Caco-2 (cell line): ENCODE data around the gene CCNB2. TPM values are rescaled to one million over a fixed set of nuclear protein-coding genes. Genes with fewer than 3 reads are reported as not detected.

Experiments used
- BruUV-seq: library from RNA; stranded (reverse); fragments of 400-500 nt; replicated peaks from 2 replicates; lab custom pipeline; 2021; lab: Mats Ljungman, UMichigan
- CTCF ChIA-PET: fragments of 300-600 bp; sonication (Branson Sonifier 250); formaldehyde crosslinking; loops from one replicate; lab custom pipeline; 2022; ENCODE audit warnings: antibody characterized with exemption; lab: Charles Lee
- POLR2A ChIA-PET: fragments of 300-600 bp; sonication (Branson Sonifier 250); formaldehyde crosslinking; loops from one replicate; lab custom pipeline; 2022; ENCODE audit warnings: antibody characterized with exemption; lab: Charles Lee
- DNase-seq, 2 experiments: peaks; one replicate each; pipeline versions ENCODE4 v3.0.0 to v3.0.0-alpha.2; 2020 to 2022
- H3K27me3 ChIP-seq: replicated peaks from 2 replicates; pipeline ENCODE4 v1.6.0; 2011; ENCODE audit warnings: low read length; ENCODE audit not compliant: control insufficient read depth, insufficient read depth
- H3K36me3 ChIP-seq: 2 replicates; pipeline ENCODE4 v1.5.1; 2011; ENCODE audit warnings: low read length; ENCODE audit not compliant: control insufficient read depth, insufficient read depth
- H3K4me1 ChIP-seq: fragments of 250-450 bp; sonication (Bioruptor Pico); 2 replicates; pipeline ENCODE4 v1.5.1; 2020; ENCODE audit warnings: mild to moderate bottlenecking
- H3K4me3 ChIP-seq: 2 replicates; pipeline ENCODE4 v1.5.1; 2011; ENCODE audit warnings: low read depth, mild to moderate bottlenecking, control low read depth, low read length
- H3K9me3 ChIP-seq: fragments of 250-450 bp; sonication (Bioruptor Pico); 2 replicates; pipeline ENCODE4 v1.5.1; 2020; ENCODE audit warnings: mild to moderate bottlenecking, moderate library complexity
- H3K27ac Mint-ChIP-seq: one replicate; pipeline ENCODE4 v1.8.0; 2022; ENCODE audit warnings: mixed read lengths; ENCODE audit not compliant: unreplicated experiment
- H3K27me3 Mint-ChIP-seq: one replicate; pipeline ENCODE4 v1.8.0; 2022; ENCODE audit warnings: mixed read lengths; ENCODE audit not compliant: insufficient read depth, unreplicated experiment
- H3K36me3 Mint-ChIP-seq: one replicate; pipeline ENCODE4 v1.8.0; 2022; ENCODE audit warnings: mild to moderate bottlenecking, mixed read lengths; ENCODE audit not compliant: insufficient read depth, unreplicated experiment
- H3K4me1 Mint-ChIP-seq: one replicate; pipeline ENCODE4 v1.8.0; 2022; ENCODE audit warnings: low read depth, mixed read lengths; ENCODE audit not compliant: unreplicated experiment
- H3K4me3 Mint-ChIP-seq: one replicate; pipeline ENCODE4 v1.8.0; 2022; ENCODE audit warnings: mild to moderate bottlenecking, moderate library complexity, mixed read lengths; ENCODE audit not compliant: unreplicated experiment
- H3K9me3 Mint-ChIP-seq: one replicate; pipeline ENCODE4 v1.8.0; 2022; ENCODE audit warnings: mixed read lengths; ENCODE audit not compliant: unreplicated experiment
- intact Hi-C: fragments of 100-400 bp; cut with micrococcal nuclease; formaldehyde crosslinking; loops from one replicate; pipeline ENCODE4 v1.10.0; 2022; ENCODE audit not compliant: unreplicated experiment
- microRNA-seq: library from miRNA; unstranded; fragments of <30 nt; microRNA quantifications from one replicate; pipeline ENCODE4 v1.2.0, GENCODE V29; 2022
- total RNA-seq: library from RNA; stranded (reverse); gene quantifications from 2 replicates; pipeline ENCODE4 v1.2.3, GENCODE V29; 2022
- TF ChIP-seq, protein P1 (sequence below), 2 experiments: fragments of 200-600 bp in 1 of 2; IDR thresholded peaks; 1 replicate in 1 of 2; 2 replicates in 1 of 2; pipeline versions ENCODE4 v1.5.1 to v1.8.0; 2011 to 2022; ENCODE audit warnings: antibody characterized with exemption in 1 of 2, control low read depth in 1 of 2, inconsistent platforms in 1 of 2, low read depth in 1 of 2, low read length in 1 of 2, mild to moderate bottlenecking in 1 of 2, moderate library complexity in 1 of 2; ENCODE audit not compliant: insufficient read depth in 1 of 2, severe bottlenecking in 1 of 2, unreplicated experiment in 1 of 2

CCNB2 gene
- total RNA-seq, 1 experiment from 2014 or later, result 90.1 TPM

DNA sequence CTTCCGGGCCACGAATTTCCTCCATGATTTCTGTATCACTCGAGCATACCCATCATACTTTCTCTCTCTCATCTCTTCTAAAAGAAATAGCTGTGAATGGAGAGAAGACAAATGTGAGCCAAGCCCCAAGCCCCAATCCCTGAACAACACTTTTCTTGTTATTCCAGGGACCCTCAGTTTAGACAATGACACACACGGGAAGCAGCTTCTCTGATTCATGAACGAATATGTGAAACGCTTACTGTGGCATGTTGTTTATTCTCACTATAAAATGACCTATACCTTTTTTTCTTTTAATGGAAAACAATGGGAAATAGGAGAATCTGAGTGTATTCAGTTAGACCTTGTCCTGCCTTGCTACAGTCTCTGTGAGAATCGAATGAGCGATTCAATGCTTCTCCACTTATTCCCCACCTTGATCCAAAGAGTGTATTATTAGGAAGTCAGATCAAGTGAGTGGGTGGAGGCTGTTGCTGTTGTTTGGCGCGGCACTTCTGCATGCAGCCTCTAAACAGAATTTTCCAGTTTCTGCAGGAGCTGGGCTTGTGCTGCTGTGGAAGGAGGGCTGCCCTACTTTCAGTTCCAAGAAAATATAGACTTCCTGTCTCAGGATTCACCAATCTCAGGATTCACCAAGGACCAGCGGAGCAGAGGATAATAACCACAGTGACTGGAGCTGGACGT, 69.3 kb downstream of the CCNB2 start:
- intact Hi-C loops, result no loop called here
- Mint-ChIP-seq H3K4me1 (no peaks in the 10 kb centered on the region), H3K27ac (no peak overlapping the region), H3K36me3 (peaks cover 49% of the 10 kb centered on the region), H3K4me3 (no peak overlapping the region), H3K27me3 (no peaks in the 10 kb centered on the region), H3K9me3 (no peaks in the 10 kb centered on the region)
- H3K4me1 ChIP-seq, result no peaks in the 10 kb centered on the region
- POLR2A ChIA-PET, result interaction anchor here (0.6 kb wide), 1 partner anchor 12 kb away, joined by 4 read pairs; no protein-coding TSS in a partner anchor
- no peak overlapping the region for H3K4me3 ChIP-seq
- DNase-seq, result no peak
- CTCF ChIA-PET, result interaction anchor here (0.8 to 1.5 kb wide), 4 partner anchors 16 to 355 kb away, joined by 3 to 5 read pairs (median 4); no protein-coding TSS in a partner anchor
- H3K27me3 ChIP-seq, result no peaks in the 10 kb centered on the region
- H3K36me3 ChIP-seq, result no peaks in the 10 kb centered on the region; the same call in 1 of the 2 replicates
- BruUV-seq, result no TSS peak
- TF ChIP-seq, protein P1, sequence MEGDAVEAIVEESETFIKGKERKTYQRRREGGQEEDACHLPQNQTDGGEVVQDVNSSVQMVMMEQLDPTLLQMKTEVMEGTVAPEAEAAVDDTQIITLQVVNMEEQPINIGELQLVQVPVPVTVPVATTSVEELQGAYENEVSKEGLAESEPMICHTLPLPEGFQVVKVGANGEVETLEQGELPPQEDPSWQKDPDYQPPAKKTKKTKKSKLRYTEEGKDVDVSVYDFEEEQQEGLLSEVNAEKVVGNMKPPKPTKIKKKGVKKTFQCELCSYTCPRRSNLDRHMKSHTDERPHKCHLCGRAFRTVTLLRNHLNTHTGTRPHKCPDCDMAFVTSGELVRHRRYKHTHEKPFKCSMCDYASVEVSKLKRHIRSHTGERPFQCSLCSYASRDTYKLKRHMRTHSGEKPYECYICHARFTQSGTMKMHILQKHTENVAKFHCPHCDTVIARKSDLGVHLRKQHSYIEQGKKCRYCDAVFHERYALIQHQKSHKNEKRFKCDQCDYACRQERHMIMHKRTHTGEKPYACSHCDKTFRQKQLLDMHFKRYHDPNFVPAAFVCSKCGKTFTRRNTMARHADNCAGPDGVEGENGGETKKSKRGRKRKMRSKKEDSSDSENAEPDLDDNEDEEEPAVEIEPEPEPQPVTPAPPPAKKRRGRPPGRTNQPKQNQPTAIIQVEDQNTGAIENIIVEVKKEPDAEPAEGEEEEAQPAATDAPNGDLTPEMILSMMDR (IDR thresholded peaks at IDR 0.05; ENCODE audit: insufficient read depth in 1 of 2, low read depth in 1 of 2, low read length in 1 of 2, severe bottlenecking in 1 of 2, unreplicated experiment in 1 of 2), result no peak
- H3K9me3 ChIP-seq, result no peaks in the 10 kb centered on the region

Small RNA genes lying within 50 kb of the gene (microRNA-seq; reads per million reads assigned to microRNA genes)
- 6.3 reads per million, percentile 38 among the genes with 10 or more reads in this experiment for gene MIR2116

Other genes with a start within 250 kb of the CCNB2 start
- gene SLTM, start 171.5 kb upstream of the CCNB2 start, total RNA-seq, result 79.5 and 94.0 TPM in 2 replicates
- gene RNF111, start 117.5 kb upstream of the CCNB2 start, total RNA-seq, result 26.1 and 30.5 TPM in 2 replicates
- gene LDHAL6B, start 101.7 kb downstream of the CCNB2 start, total RNA-seq, result not detected in 2 replicates